Adrenal gland (tissue), 5 donors: ENCODE measurements around the gene PAN3.

Experiments used
- CTCF ChIP-seq, 6 experiments: fragments of 450-650 bp in 4 of 6; fragments of 200-600 bp in 2 of 6; sonication (generic) in 1 of 6; IDR thresholded peaks; 1 replicate in 5 of 6; 2 replicates in 1 of 6; pipeline versions ENCODE4 v1.5.1 to v1.8.0; 2016 to 2021; ENCODE audit warnings: antibody characterized with exemption in 6 of 6, mild to moderate bottlenecking in 2 of 6, moderate library complexity in 1 of 6
- POLR2A ChIP-seq, 2 donors: fragments of 450-650 bp; IDR thresholded peaks; one replicate each; pipeline ENCODE4 v1.6.1; 2017; ENCODE audit warnings: antibody characterized with exemption in 2 of 2, mild to moderate bottlenecking in 2 of 2, moderate library complexity in 1 of 2
- donor health status: DM: no; HTN: no; CAD: no.

DNA sequence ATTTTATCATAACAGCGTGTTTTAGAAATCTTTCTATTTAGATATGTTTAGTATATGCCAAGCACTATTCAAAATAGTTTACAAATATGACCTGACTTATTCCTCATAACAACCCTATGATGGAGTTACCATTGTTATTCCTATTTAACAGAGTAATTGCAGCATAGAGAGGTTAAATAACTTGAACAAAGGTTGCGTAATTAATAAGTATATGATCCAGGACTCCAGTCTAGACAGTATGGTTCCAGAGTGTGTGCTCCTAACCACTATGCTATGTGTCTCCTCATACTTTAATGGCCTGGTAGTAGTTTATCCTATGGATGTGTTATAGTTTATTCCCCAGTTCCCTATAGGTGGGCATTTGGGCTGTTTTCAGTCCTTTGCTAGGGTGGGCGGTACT lies 145.3 kb downstream of the PAN3 start:
- TF ChIP-seq CTCF (IDR thresholded peaks at IDR 0.05), result no peak
- no peak for TF ChIP-seq POLR2A (IDR thresholded peaks at IDR 0.05)
